Peyer's patch (tissue), 4 donors: Measurements from ENCODE around the gene GALNT1.

Source experiments
- POLR2A ChIP-seq, 2 donors: fragments of 450-650 bp; IDR thresholded peaks; one replicate each; pipeline ENCODE4 v1.5.1; 2017; ENCODE audit warnings: antibody characterized with exemption in 2 of 2, mild to moderate bottlenecking in 2 of 2, moderate library complexity in 2 of 2
- TF ChIP-seq, protein P1 (sequence below), 6 experiments: fragments of 450-650 bp in 4 of 6; fragments of 200-600 bp in 2 of 6; sonication (generic) in 1 of 6; IDR thresholded peaks; one replicate each; pipeline ENCODE4 v1.5.1; 2017 to 2019; ENCODE audit warnings: antibody characterized with exemption in 6 of 6, mild to moderate bottlenecking in 3 of 6, moderate library complexity in 1 of 6

DNA sequence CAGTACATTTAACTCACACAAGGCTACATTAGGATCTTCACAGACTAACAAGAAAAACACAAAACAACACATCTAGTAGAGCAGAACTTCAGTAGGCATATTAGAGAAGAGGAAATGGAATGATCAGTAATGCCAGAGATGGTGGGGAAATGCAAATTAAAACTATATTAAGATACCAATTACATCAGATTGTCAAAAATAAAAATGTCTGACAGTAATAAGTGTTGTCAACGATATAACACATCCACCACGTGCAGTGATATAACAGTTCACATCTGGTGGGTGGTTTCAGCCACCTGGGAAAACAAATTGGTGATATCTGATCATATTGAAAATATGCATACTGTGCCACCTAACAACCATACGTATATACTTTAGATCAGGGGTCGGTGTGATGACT, 59.9 kb downstream of the GALNT1 start:
- no peak for TF ChIP-seq POLR2A (IDR thresholded peaks at IDR 0.05)
- TF ChIP-seq, protein P1, sequence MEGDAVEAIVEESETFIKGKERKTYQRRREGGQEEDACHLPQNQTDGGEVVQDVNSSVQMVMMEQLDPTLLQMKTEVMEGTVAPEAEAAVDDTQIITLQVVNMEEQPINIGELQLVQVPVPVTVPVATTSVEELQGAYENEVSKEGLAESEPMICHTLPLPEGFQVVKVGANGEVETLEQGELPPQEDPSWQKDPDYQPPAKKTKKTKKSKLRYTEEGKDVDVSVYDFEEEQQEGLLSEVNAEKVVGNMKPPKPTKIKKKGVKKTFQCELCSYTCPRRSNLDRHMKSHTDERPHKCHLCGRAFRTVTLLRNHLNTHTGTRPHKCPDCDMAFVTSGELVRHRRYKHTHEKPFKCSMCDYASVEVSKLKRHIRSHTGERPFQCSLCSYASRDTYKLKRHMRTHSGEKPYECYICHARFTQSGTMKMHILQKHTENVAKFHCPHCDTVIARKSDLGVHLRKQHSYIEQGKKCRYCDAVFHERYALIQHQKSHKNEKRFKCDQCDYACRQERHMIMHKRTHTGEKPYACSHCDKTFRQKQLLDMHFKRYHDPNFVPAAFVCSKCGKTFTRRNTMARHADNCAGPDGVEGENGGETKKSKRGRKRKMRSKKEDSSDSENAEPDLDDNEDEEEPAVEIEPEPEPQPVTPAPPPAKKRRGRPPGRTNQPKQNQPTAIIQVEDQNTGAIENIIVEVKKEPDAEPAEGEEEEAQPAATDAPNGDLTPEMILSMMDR (IDR thresholded peaks at IDR 0.05): no peak
